Measurements from ENCODE around the gene ZNF174. TPM values are rescaled to one million over a fixed set of nuclear protein-coding genes. Genes with fewer than 3 reads are reported as not detected.

The ZNF174 gene
- total RNA-seq, 1 donor from 2014 or later, result 10.4 TPM

DNA sequence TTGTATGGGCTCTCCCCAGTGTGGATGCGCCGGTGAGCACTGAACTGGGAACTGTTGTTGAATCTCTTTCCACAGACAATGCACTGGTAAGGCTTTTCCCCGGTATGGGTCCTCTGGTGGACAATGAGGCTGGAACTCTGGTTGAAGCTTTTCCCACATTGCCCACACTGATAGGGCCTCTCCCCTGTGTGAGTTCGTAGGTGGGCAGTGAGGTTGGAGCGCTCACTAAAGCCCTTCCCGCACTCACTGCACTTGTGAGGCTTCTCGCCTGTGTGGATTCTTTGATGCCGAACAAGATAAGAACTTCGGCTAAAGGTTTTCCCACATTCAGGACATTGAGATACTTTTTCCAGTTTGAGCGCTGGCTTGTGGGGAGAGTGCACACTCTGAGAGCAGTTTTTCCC is 18.0 kb upstream of the ZNF174 start:
- H3K9me3 Mint-ChIP-seq, result peaks cover 49% of the 10 kb centered on the region
- H3K4me3 Mint-ChIP-seq, result no peak overlapping the region
- no peak overlapping the region for H3K27ac Mint-ChIP-seq
- no peaks in the 10 kb centered on the region for H3K4me1 Mint-ChIP-seq
- TF ChIP-seq, protein P1, sequence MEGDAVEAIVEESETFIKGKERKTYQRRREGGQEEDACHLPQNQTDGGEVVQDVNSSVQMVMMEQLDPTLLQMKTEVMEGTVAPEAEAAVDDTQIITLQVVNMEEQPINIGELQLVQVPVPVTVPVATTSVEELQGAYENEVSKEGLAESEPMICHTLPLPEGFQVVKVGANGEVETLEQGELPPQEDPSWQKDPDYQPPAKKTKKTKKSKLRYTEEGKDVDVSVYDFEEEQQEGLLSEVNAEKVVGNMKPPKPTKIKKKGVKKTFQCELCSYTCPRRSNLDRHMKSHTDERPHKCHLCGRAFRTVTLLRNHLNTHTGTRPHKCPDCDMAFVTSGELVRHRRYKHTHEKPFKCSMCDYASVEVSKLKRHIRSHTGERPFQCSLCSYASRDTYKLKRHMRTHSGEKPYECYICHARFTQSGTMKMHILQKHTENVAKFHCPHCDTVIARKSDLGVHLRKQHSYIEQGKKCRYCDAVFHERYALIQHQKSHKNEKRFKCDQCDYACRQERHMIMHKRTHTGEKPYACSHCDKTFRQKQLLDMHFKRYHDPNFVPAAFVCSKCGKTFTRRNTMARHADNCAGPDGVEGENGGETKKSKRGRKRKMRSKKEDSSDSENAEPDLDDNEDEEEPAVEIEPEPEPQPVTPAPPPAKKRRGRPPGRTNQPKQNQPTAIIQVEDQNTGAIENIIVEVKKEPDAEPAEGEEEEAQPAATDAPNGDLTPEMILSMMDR (IDR thresholded peaks at IDR 0.05), result no peak
- H3K27me3 Mint-ChIP-seq, result no peaks in the 10 kb centered on the region
- intact Hi-C loops (cut with micrococcal nuclease), result no loop called here
- H3K36me3 Mint-ChIP-seq (ENCODE audit: low read depth), result peaks cover 88% of the 10 kb centered on the region
- POLR2A ChIA-PET, result interaction anchor here (0.6 kb wide), 1 partner anchor 118 kb away, joined by 3 read pairs; no protein-coding TSS in a partner anchor
- ATAC-seq (ENCODE audit: low read depth), result no peak
- CTCF ChIA-PET, result no interaction called here
- no peak for DNase-seq

DNA sequence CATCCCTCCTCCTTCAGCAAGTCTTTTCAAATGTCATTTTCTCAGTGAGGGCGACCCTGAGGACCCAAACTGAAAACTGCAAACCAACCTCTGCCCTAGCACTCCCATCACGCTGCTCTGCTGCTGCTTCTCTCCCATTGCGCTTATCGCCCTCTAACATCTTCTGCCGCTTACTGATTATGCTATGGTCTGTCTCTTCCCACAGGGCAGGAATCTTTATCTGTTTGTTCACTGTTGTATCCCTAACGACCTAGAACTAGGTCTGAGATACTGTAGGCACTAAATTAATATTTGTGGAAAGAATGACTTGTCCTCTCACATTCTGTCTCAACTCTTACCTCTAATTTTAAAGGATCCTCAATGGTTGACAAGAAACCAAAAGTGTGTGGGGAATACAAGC is 12.7 kb upstream of the ZNF174 start:
- H3K9me3 Mint-ChIP-seq, result peaks cover 31% of the 10 kb centered on the region

GRCh38 chr16:3389663-3390338 is 11.2 kb upstream of the ZNF174 start:
- peaks cover 85% of the 10 kb centered on the region for H3K36me3 Mint-ChIP-seq (ENCODE audit: low read depth)
- POLR2A ChIA-PET, result no interaction called here
- H3K9me3 Mint-ChIP-seq, result peaks cover 26% of the 10 kb centered on the region
- CTCF ChIA-PET, result no interaction called here
- DNase-seq, result no peak
- no peaks in the 10 kb centered on the region for H3K27me3 Mint-ChIP-seq
- intact Hi-C loops (cut with micrococcal nuclease), result no loop called here
- no peak for ATAC-seq (ENCODE audit: low read depth)
- H3K27ac Mint-ChIP-seq, result no peak overlapping the region
- no peak overlapping the region for H3K4me3 Mint-ChIP-seq
- TF ChIP-seq, protein P1 (IDR thresholded peaks at IDR 0.05), result no peak
- peaks cover 13% of the 10 kb centered on the region for H3K4me1 Mint-ChIP-seq

More for the DNA sequence above, 12.7 kb upstream of the ZNF174 start:
- no peak for DNase-seq
- POLR2A ChIA-PET, result no interaction called here
- no peak overlapping the region for H3K27ac Mint-ChIP-seq
- TF ChIP-seq, protein P1 (IDR thresholded peaks at IDR 0.05), result no peak
- H3K4me3 Mint-ChIP-seq, result no peak overlapping the region
- peaks cover 8% of the 10 kb centered on the region for H3K4me1 Mint-ChIP-seq
- CTCF ChIA-PET, result no interaction called here
- intact Hi-C loops (cut with micrococcal nuclease), result no loop called here
- ATAC-seq (ENCODE audit: low read depth), result no peak
- peaks cover 86% of the 10 kb centered on the region for H3K36me3 Mint-ChIP-seq (ENCODE audit: low read depth)
- no peaks in the 10 kb centered on the region for H3K27me3 Mint-ChIP-seq

GRCh38 chr16:3400446-3400778 is 603 bp upstream of the ZNF174 start:
- CTCF ChIA-PET, result interaction anchor here (0.9 to 1.5 kb wide), 3 partner anchors 57 to 118 kb away, joined by 3 to 6 read pairs (median 4); no protein-coding TSS in a partner anchor
- Mint-ChIP-seq H3K27ac (peak overlapping the region; percentile 74), H3K4me3 (peak overlapping the region; percentile 87), H3K9me3 (peaks cover under 1% of the 10 kb centered on the region), H3K4me1 (peaks cover 46% of the 10 kb centered on the region), H3K27me3 (no peaks in the 10 kb centered on the region), H3K36me3 (ENCODE audit: low read depth) (peaks cover 54% of the 10 kb centered on the region)
- intact Hi-C loops (cut with micrococcal nuclease), result loop anchor here (2.0 kb wide), 3 partner anchors 36 to 242 kb away; partner anchors contain the start of genes NAA60 and ZNF597
- TF ChIP-seq, protein P1 (IDR thresholded peaks at IDR 0.05), result no peak
- DNase-seq (no peak), ATAC-seq (ENCODE audit: low read depth) (no peak)
- POLR2A ChIA-PET, result interaction anchor here (0.6 to 2.5 kb wide), 18 partner anchors 34 to 853 kb away, joined by 3 to 30 read pairs (median 6); partner anchors contain the start of genes NAA60, TIGD7, TRAP1 and ZNF200

DNA sequence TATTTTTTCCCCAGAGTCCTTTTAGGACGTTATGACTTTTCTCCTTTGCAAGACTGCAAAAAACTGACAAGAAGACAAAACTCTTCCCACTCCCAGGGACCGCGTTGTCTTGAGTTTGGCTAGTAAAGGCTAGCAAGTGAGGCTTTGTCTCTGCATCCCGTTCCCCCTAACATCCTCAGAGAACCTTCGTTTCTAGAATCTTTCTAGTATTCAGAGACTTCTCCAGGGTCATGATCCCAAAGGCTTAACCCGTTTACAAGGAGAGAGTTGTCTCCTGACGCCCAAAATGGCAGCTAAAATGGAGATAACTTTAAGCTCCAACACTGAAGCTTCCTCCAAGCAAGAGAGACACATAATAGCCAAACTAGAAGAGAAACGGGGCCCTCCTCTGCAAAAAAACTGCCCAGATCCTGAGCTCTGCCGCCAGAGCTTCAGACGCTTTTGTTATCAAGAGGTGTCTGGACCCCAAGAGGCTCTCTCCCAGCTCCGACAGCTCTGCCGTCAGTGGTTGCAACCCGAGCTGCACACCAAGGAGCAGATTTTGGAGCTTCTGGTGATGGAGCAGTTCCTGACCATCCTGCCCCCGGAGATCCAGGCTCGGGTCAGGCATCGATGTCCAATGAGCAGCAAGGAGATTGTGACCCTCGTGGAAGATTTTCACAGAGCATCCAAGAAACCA is 843 bp downstream of the ZNF174 start:
- no peaks in the 10 kb centered on the region for H3K27me3 Mint-ChIP-seq
- ChIA-PET CTCF (interaction anchor here (0.6 to 1.5 kb wide), 4 partner anchors 15 to 119 kb away, joined by 3 to 6 read pairs (median 4); no protein-coding TSS in a partner anchor), POLR2A (interaction anchor here (0.6 to 2.5 kb wide), 16 partner anchors 8 to 1676 kb away, joined by 3 to 30 read pairs (median 6); partner anchors contain the start of genes NAA60, TIGD7, TRAP1 and ZNF213)
- peaks cover 7% of the 10 kb centered on the region for H3K9me3 Mint-ChIP-seq
- peak overlapping the region; percentile 87 for H3K4me3 Mint-ChIP-seq
- no peak for ATAC-seq (ENCODE audit: low read depth)
- intact Hi-C loops (cut with micrococcal nuclease), result loop anchor here (1.0 to 2.0 kb wide), 9 partner anchors 37 to 478 kb away; partner anchors contain the start of genes CREBBP, NAA60, TIGD7 and ZNF200
- peaks cover 39% of the 10 kb centered on the region for H3K4me1 Mint-ChIP-seq
- no peak for DNase-seq
- H3K27ac Mint-ChIP-seq, result peak overlapping the region; percentile 54
- TF ChIP-seq, protein P1 (IDR thresholded peaks at IDR 0.05), result no peak
- peaks cover 53% of the 10 kb centered on the region for H3K36me3 Mint-ChIP-seq (ENCODE audit: low read depth)

Data from activated B cell treated with CpG ODN at 0.5 μM for 24 hours (primary cell).